ENCODE data around the gene KCTD17. TPM values are rescaled to one million over a fixed set of nuclear protein-coding genes. Genes with fewer than 3 reads are reported as not detected.

The KCTD17 gene
- total RNA-seq, 1 experiment from 2014 or later, result 21.3 TPM

DNA sequence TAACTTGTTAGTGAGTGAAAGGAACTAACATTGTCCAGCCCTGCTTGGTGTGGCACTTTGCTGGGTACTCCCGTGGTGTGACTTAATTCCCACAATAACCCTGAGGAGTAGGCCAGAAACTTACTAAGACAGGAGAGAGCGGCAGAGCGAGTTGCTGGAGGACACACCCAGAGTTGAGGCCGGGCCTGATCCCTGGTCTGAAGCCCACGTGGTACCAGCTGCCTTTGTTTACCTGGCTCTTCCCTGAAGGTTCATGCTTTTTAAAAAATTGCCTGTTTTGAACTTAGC is 31.4 kb upstream of the KCTD17 start:
- peak; percentile 39 for DNase-seq (ENCODE audit: low spot score)

DNA sequence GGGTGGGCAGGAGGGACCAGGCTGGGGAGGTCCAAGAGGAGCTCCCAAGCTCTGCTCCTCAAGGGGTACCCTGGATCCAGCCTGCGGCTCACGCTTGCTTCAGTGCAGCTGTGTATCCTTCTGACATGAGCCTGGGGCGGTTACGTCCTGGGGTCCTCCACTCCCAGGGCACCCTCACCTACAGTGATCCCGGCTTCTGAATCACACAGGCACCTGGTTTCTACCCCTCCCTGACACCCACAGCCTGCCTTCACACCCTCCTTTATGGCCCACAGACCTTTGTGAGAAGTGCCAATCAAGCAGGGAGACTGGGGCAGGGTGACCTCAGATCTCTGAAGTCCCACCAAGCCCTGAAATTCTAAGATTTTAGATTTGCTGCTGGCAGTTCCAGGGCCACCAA is 30.5 kb upstream of the KCTD17 start:
- no peak for DNase-seq (ENCODE audit: low spot score)

DNA sequence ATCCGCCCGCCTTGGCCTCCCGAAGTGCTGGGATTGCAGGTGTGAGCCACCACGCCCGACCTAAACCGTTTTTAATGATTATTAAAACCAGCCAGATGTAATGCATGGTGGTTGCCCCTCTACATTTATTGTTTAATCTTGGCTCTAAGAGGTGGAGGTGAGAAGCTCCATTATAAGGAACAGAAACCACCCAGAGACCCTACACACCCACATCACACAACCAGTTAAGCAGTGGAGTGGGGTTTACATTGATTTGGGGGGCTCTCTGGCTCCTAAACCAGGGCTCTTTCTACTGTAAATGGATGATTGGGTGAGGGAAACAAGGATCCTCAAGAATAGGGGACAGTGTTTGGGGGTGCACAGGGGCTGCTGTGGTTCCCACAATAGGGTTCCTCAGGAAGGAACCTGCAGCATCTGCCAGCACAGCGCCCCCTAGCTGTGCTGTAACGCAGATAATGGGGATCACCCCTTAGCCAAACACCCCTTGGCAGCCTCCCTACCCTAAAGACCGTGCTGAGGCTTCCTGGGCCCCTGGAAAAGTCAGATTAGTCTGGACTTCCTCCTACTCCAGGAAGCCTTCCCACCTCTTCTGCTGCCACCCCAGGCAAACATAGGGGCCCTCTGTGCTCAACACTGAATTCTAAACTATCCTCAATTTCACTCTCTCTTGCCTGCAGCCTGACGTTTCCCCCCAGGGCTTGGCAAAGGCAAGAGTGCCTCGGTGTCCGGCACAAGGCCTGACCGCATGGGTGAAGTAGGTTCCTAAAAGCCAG is 29.6 kb upstream of the KCTD17 start:
- DNase-seq (ENCODE audit: low spot score), result no peak

DNA sequence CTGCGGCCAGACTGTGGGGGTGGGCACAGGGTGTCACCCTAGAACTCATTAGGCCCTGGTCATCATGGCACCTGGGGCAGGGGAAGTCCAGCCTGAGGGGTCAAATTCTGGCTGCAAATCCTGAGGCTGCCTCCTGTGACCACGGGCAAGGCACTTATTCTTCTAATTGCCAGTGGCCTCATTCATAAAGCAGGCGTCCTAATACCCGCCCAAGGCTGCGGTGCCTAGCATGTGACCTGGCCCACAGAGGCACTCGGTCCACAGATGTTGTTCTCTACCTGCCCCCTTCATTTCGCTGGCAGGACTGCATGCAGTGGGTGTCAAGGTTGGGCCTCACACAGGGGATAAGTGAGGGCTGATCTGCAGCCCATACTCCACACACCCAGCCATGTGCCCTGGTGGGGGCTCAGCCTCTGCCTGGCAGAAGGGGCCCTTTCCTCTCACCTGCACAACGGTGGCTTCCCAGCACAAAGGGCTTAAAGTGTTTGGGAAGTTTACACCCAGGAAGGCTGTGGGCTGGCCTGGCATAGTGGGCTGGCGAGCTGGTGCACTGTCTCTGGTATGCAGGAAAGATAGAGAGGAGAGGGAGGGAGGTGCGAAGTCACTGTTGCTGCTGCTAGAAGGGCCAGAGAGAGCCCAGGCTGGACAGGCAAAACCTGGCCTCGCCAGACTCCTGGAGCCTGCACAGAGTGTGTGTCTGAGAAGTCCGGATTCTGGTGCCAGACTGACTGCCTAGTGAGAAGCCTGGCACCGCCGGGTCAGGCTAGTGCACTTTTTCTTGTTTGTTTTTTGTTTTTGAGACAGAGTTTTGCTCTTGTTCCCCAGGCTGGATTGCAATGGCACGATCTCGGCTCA is 28.8 kb upstream of the KCTD17 start:
- no peak for DNase-seq (ENCODE audit: low spot score)

DNA sequence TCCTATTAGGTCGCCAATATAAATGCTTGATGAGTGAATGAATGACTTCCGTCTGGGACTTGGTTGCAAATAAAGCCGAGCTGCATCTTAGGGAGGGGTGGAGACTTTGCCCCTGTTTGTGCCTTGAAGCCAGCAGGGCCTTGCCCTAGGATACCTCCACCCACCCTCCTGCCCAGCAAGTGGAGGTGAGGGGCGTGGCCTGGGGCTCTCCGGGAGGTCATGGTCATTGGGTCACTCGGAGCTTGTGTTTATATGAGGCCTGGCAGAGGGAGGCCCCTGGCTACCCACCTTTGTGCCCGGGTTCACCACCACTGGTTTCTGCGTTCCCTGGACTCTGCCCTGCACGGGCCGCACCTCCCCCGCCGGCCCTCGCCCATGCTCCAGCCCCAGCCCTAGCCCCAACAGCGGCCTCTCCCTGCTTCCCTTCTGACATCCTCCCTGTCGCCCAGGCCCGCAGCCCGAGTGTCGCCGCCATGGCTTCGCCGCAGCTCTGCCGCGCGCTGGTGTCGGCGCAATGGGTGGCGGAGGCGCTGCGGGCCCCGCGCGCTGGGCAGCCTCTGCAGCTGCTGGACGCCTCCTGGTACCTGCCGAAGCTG is 27.7 kb upstream of the KCTD17 start:
- DNase-seq (ENCODE audit: low spot score), result no peak

DNA sequence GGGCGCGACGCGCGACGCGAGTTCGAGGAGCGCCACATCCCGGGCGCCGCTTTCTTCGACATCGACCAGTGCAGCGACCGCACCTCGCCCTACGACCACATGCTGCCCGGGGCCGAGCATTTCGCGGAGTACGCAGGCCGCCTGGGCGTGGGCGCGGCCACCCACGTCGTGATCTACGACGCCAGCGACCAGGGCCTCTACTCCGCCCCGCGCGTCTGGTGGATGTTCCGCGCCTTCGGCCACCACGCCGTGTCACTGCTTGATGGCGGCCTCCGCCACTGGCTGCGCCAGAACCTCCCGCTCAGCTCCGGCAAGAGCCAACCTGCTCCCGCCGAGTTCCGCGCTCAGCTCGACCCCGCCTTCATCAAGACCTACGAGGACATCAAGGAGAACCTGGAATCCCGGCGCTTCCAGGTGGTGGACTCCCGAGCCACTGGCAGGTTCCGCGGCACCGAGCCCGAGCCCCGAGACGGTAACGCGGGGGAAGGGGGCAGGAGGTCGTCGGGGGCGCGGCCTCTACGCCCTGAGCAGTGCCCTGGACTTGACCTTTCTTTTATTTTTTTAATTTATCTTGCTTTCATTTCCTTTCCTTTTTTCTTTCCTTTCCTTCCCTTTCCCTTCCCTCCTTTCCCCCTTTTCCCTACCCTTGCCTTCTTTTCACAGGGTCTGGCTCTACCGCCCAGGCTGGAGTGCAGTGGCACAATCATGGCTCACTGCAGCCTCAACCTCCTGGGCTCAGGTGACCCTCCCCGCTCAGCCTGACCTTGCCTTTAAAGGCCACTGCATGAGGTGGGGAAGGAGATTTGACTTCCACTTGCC is 27.0 kb upstream of the KCTD17 start:
- DNase-seq (ENCODE audit: low spot score), result no peak

DNA sequence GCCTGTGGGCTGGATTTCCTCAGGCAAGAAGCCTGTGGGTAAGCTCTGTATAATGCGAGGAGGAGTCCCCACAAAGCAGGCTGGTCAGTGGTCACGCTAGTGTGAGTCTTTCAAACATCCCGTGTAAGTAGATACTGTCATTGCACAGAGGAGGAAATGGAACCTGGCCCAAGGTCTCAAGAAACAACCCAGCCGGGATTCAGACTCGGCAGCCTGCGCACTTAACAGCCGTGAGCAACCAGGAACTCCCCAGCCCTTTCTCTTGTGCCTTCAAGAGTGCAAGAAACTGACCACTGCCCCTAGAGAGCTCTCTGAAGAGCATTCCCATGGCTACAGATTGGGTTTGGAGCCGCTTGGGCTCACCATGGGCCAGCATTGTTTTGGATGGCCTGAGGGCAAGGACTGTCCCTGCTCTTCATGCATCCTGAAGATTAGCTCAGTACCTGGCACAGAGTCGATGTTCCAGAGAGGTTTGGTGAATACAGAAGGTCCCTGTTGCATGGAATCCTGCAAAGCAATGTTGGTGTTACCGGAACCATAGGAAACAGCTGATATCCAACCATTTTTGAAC is 26.0 kb upstream of the KCTD17 start:
- no peak for DNase-seq (ENCODE audit: low spot score)

DNA sequence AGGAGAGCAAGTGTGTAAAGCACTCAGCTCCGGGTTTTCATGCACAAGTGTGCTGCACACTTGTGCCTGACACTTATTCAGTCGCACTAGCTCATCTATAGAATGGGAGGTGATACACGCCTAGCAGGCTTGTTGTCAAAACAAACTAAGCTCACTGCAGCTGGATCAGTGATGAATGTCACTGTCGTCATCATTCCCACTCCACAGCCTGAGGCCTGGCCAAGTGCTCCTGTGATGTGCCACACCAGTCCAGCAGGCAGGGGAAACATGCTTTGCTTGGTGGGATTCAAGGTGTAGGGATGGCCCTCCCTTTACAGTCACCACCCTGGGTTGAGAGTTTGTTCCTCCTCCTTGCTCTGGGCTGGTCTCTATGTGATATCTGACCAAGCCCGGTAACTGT is 25.2 kb upstream of the KCTD17 start:
- DNase-seq (ENCODE audit: low spot score), result no peak

DNA sequence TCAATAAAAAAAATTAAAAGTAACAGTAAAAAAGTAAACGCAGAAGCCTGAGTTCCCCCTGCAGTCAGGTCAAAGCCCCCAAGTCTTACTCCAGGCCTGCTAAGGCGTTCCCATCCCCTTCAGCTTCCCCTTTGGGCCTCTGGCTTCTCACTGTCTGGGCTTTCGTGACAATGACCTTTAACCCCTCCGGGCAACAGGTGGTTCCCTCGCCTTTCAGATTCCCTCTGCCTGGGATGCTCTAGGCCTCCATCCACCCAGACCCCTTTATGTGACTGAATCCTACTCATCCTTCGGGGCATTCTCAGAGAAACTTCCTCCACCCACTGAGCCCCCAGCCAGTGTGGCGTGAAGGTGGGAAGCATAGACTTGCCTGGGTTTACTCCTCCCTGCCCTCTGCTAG is 24.0 kb upstream of the KCTD17 start:
- DNase-seq (ENCODE audit: low spot score), result no peak

DNA sequence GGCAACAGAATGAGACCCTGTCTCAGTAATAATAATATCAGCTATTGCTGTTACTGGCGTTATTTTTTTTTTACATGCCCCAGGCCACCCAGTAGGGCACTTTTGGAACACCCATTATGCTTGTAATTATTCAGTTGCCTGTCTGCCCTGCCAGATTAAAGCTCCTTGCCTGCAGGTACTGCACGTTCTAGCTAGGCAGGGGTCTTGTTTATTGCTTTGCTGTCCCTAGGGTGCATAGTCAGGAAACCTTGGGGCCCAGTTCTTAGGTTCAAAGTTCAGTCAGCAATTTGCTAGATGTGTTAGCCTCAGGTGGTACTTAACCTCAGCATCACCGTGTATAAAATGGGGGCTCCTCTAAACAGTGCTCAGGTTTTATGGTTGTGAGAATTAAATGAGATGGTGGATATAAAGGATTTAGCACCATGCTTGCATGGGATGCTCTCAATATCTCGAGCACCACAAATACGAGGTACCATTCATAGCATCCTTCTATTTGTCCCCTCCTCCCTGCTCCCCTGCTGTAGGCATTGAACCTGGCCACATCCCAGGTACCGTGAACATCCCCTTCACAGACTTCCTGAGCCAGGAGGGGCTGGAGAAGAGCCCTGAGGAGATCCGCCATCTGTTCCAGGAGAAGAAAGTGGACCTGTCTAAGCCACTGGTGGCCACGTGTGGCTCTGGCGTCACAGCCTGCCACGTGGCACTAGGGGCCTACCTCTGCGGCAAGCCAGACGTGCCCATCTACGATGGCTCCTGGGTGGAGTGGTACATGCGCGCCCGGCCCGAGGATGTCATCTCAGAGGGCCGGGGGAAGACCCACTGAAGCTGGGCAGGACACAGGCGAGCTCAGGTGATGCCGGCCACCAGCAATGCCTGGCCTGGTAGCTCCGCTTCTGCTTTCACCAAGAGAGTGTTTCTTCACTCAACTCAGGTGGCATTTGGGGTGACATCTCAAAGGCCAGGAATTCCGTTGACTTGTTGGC is 22.6 kb upstream of the KCTD17 start:
- DNase-seq (ENCODE audit: low spot score), result no peak

DNA sequence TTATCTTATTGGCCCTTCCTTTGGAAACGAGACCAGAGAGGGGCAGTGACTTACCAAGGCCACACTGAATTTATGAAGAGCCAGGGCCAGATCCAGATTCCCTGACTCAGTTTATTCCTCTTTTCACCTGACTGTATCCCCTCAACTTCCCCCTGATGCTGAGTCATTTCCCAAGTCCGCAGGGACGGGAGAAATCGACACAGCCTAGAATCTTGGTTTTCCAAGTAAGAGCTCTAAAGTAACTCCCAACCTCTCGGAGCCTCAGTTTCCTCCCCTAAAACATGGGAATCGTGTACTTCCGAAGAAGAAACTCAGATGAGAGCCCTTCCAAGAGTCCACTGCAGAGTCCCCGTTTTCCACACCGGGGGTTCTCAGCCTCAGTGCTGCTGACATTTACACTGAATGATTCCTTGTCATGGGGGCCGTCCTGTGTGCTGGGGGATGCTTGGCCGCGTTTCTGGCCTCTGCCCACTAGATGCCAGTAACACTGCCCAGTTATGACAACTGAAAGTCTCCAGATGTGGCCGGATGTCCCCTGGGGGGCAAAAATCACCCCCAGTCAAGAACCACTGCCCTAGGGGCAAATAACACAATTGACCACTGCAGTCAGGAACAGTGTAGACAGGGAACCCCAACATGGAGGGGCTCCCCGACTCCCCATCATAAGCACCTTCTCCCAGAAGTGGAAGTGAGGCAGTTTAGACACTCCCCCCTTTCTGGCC is 20.8 kb upstream of the KCTD17 start:
- no peak for DNase-seq (ENCODE audit: low spot score)

DNA sequence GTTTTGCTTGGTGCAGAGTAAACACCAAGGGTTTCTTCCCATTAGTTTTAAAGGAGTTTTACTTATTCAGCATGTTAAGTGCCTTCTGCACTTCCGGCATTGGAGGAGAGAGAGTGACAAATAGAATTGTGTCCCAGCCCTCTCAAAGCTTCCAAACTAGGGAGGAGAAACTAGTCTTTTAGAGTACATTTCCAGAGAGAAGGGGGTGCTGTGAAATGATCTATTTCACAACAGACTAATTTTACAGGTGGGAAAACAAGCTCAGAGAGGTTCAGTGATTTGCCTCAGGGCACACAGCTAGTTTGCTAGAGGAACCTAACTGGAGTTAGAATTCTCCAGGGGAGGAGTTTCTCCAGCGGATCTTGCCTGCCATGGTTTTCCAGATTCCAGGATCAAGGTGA is 19.4 kb upstream of the KCTD17 start:
- no peak for DNase-seq (ENCODE audit: low spot score)

DNA sequence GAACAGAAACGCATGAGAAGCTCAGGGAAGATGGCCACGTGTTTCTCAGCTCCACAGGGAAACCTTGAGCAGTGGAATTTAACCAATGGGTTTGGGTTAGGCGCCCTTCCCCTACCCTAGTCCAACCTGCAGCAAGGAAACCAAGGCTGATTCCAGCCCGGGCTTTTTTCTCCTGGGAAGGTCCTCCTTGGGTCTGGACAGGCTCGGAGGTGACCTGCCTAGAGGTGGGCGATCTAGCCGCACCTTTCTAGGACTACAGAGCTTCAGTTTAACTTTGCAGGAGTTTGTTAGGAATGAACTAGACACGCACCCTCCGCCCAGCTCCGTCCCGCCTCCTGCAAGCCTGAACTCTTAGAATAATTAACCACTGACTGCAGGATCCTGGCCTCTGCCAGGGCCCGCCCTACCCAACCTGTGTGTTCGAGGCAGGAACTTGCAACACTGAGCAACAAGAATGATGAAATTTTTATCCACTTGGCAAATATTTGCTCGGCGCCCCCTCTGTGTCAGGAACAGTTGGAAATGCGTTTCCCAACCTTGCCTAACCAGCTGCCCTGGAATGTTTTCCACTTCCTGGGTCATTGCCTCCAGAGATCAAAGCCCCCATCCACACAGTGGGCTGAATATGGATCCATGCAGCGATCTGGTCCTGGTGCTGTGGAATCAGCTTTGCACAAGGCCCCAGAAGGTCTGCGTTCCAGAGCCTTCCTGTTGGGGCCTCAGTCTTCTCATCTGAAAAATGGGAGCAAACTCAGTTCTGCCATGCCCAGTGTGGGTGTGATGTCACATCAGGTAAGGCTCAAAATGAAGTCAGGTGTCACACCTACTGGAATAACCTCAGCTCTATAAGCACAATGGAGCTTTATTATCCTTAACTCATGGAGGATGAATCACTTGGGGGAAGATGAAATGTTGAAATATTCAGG is 18.7 kb upstream of the KCTD17 start:
- peak; percentile 8 for DNase-seq (ENCODE audit: low spot score)

DNA sequence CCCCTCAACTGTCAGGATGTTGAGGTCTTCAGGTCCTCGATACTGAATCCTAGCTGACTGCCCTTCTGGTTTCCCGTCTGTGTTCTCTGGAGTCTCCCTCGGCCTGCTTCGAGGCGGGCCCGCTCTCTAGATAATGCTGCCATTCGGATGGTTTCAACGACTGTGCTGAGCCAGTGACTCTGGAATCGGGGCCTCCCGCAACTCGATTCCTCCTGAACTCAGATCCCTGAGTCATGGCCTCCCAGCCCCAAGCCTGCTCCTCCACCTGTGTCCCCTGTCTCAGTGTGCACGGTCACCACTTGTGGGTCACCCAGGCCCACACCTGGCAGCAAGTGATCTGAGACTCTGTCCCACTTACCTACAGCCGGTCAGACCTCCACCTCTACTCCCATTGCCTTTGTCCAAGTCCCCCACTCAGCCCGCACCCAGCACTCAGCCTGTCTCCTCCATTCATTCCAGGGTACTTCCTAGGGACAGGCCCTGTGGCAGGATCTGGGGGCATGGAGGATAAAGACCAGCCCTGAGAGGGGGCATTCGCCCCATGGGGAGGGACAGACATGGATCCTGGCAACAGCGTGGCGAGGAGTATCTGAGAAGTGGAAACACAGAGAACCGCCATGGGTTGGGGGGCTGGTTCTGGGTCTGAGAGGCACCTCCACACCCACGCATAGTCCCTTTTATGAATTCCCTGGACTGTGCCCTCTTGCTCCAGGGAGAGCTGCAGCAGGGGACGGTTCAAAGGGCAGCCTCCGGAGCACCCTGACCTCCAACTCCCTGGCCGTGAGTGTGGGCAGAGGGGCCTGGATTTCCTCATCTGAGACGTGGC is 17.7 kb upstream of the KCTD17 start:
- DNase-seq (ENCODE audit: low spot score), result no peak

DNA sequence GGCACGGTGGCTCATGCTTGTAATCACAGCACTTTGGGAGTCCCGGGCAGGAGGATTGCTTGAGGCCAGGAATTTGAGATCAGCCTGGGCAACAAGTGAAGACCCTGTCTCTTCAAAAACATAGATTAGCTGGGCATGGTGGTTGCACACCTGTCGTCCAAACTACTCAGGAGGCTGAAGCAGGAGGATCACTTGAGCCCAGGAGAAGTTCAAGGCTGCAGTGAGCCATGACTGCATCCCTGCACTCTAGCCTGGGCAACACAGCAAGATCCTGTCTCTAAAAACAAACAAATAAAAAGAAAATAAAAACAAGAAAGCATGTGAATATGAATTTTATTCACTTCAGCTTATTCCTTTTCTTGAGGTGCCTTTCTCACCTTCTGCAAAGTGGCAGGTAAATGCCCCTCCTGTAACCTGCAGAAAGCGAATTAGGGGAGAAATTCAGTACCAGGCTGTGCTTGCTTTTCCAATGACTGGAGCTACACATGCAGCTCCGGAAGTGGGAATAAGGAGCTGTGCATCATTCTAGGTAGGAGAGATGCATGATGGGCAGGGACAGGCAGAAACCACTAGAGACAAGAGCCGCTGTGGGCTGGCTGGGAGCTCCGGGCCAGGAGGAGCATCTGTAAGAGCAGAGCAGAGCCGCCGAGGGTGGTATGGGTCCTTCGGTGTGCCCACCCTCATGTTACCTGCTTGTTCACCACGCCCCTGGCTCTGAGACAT is 14.7 kb upstream of the KCTD17 start:
- no peak for DNase-seq (ENCODE audit: low spot score)

DNA sequence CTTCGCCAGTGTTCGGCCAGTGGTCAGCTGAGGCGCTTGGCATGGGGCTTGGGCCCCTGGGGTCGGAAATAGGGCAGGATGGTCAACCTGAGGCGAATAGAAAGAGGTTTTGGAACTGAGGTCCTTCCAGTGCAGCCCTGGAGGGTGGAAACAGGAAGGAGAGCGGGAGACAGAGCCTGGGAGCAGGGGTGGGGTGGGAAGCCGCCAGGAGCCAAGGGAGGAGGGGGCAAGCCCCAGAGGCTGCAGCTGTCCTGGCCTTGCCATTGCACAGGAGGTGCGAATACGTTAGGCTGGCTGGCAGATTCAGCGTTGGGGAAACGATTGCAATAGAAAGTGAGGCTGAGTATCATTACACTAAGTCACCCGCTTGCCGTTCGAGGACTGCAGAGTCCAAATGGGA is 13.9 kb upstream of the KCTD17 start:
- no peak for DNase-seq (ENCODE audit: low spot score)

DNA sequence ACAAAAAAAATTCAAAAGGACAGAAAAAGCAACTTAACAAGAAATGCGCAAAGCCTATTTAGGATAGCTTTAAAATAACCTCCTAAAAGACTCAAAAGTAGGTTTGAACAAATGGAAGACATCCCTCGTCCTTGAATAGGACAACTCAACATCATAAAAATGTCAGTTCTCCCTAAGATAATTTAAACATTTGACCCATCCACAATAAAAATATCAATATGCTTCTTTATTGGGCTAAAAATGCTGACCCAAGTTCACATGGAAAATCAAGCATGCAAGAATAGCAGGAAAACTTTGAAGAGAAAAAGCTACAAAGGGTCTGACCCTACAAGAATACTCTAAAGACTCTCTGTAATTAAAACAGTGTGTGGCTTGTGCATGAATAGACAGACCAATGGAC is 12.1 kb upstream of the KCTD17 start:
- DNase-seq (ENCODE audit: low spot score), result no peak
